AG04450 (cell line): ENCODE measurements around the gene MED14. TPM values are rescaled to one million over a fixed set of nuclear protein-coding genes. Genes with fewer than 3 reads are reported as not detected.

Experiments
- CTCF ChIA-PET: fragments of 300-600, 350-600 bp; formaldehyde crosslinking; extraction: SDS; loops from one replicate; lab custom pipeline; 2022; ENCODE audit warnings: antibody characterized with exemption, inconsistent platforms; lab: Charles Lee
- POLR2A ChIA-PET: fragments of 350-600 bp; formaldehyde crosslinking; extraction: SDS; loops from one replicate; lab custom pipeline; 2021; ENCODE audit warnings: antibody characterized with exemption, inconsistent platforms; lab: Yijun Ruan, JAX
- DNase-seq: peaks from one replicate; pipeline ENCODE4 v3.0.0-alpha.2; 2011; ENCODE audit warnings: low read depth, low spot score
- H3K27ac ChIP-seq: one replicate; pipeline ENCODE4 v1.5.1; 2012; ENCODE audit warnings: low read depth, low read length, control low read depth
- H3K27me3 ChIP-seq: one replicate; pipeline ENCODE4 v1.6.0; 2012; ENCODE audit warnings: low read length; ENCODE audit not compliant: control insufficient read depth, insufficient read depth
- H3K4me3 ChIP-seq: 2 replicates; pipeline ENCODE4 v1.5.1; 2011; ENCODE audit warnings: mild to moderate bottlenecking, low read depth, low read length, control low read depth
- H3K9me3 ChIP-seq: 2 replicates; pipeline ENCODE4 v1.5.1; 2012; ENCODE audit warnings: low read length; ENCODE audit not compliant: control insufficient read depth, insufficient read depth
- polyA plus RNA-seq: library from polyadenylated mRNA; depleted of rRNA; stranded (reverse); fragments of >200 nt; gene quantifications from 2 replicates; pipeline ENCODE4 v1.2.3, GENCODE V29; 2011
- TF ChIP-seq, protein P1 (sequence below): IDR thresholded peaks from 2 replicates; pipeline ENCODE4 v1.5.1; 2011; ENCODE audit warnings: low read depth, low read length, control low read depth, inconsistent platforms

MED14 gene
- polyA plus RNA-seq, 1 experiment: 52.8 TPM

DNA sequence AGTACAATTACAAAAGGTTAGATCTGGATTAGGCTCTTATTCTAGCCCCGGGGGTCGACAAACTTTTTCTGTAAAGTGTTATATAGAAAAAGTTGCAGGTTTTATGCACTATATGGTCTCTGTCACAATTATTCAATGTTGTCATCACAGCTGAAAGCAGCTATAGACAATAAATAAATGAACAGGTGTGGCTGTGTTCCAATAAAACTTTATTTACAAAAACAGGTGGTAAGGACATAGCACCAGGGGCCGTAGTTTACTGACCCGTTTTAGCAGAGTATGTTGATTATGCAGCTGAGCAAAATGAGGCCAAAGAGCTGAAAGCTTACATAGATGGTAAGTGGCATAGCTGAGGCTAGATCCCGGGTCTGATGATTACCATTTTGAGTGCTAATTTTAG lies 75.0 kb downstream of the MED14 start:
- H3K4me3 ChIP-seq: no peak overlapping the region
- TF ChIP-seq, protein P1, sequence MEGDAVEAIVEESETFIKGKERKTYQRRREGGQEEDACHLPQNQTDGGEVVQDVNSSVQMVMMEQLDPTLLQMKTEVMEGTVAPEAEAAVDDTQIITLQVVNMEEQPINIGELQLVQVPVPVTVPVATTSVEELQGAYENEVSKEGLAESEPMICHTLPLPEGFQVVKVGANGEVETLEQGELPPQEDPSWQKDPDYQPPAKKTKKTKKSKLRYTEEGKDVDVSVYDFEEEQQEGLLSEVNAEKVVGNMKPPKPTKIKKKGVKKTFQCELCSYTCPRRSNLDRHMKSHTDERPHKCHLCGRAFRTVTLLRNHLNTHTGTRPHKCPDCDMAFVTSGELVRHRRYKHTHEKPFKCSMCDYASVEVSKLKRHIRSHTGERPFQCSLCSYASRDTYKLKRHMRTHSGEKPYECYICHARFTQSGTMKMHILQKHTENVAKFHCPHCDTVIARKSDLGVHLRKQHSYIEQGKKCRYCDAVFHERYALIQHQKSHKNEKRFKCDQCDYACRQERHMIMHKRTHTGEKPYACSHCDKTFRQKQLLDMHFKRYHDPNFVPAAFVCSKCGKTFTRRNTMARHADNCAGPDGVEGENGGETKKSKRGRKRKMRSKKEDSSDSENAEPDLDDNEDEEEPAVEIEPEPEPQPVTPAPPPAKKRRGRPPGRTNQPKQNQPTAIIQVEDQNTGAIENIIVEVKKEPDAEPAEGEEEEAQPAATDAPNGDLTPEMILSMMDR: no peak
- CTCF ChIA-PET: interaction anchor here (0.6 kb wide), 1 partner anchor 8 kb away, joined by 3 read pairs; no protein-coding TSS in a partner anchor

DNA sequence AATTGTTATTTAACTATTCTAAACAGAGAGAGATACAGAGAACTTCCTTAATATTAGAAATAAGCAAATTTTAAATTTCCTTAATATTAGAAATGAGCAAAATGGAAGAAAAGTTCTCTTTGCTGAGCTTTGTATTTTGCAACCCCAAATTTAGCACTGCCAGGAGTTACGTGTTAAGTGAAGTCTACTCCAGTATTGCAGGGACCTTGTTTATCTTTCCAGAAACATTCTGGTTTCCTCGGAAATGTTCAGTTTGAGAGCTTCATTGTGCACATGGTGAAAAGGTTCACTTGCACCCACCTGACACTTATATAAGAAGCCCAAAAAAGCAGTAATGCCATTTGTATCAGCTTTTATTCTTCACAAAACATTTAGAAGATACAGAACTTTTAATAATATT lies 81.8 kb downstream of the MED14 start:
- Histone ChIP-seq H3K4me3 (no peak overlapping the region), H3K27me3 (no peaks in the 10 kb centered on the region), H3K27ac (no peak overlapping the region), H3K9me3 (no peaks in the 10 kb centered on the region)
- ChIA-PET CTCF (interaction anchor here (0.7 to 4.3 kb wide), 7 partner anchors 10 to 601 kb away, joined by 3 to 49 read pairs (median 5); no protein-coding TSS in a partner anchor), POLR2A (no interaction called here)
- DNase-seq: no peak
- TF ChIP-seq, protein P1: no peak

More for the DNA sequence above, 75.0 kb downstream of the MED14 start:
- Histone ChIP-seq H3K27me3 (no peaks in the 10 kb centered on the region), H3K27ac (no peak overlapping the region), H3K9me3 (no peaks in the 10 kb centered on the region)
- POLR2A ChIA-PET: no interaction called here
- no peak for DNase-seq

GRCh38 chrX:40652664-40653063 lies 82.7 kb downstream of the MED14 start:
- POLR2A ChIA-PET: no interaction called here
- no peak overlapping the region for H3K4me3 ChIP-seq
- DNase-seq: no peak
- H3K27me3 ChIP-seq: no peaks in the 10 kb centered on the region
- no peaks in the 10 kb centered on the region for H3K9me3 ChIP-seq
- no peak overlapping the region for H3K27ac ChIP-seq
- CTCF ChIA-PET: interaction anchor here (0.7 to 4.3 kb wide), 11 partner anchors 9 to 528 kb away, joined by 3 to 49 read pairs (median 5); no protein-coding TSS in a partner anchor
- TF ChIP-seq, protein P1: no peak

GRCh38 chrX:40651620-40652223 lies 83.6 kb downstream of the MED14 start:
- Histone ChIP-seq H3K4me3 (no peak overlapping the region), H3K27ac (no peak overlapping the region), H3K27me3 (no peaks in the 10 kb centered on the region), H3K9me3 (no peaks in the 10 kb centered on the region)
- TF ChIP-seq, protein P1: peak; percentile 60
- ChIA-PET CTCF (interaction anchor here (0.6 to 4.3 kb wide), 60 partner anchors 8 to 602 kb away, joined by 3 to 49 read pairs (median 4); partner anchors contain the start of gene MED14), POLR2A (no interaction called here)
- DNase-seq: no peak
